Right forelimb (tissue), 1 donor: ENCODE data around the gene MTCL1.

Source experiments
- DNase-seq: peaks from one replicate; pipeline ENCODE4 v3.0.0-alpha.2; 2018

MTCL1 gene

DNA sequence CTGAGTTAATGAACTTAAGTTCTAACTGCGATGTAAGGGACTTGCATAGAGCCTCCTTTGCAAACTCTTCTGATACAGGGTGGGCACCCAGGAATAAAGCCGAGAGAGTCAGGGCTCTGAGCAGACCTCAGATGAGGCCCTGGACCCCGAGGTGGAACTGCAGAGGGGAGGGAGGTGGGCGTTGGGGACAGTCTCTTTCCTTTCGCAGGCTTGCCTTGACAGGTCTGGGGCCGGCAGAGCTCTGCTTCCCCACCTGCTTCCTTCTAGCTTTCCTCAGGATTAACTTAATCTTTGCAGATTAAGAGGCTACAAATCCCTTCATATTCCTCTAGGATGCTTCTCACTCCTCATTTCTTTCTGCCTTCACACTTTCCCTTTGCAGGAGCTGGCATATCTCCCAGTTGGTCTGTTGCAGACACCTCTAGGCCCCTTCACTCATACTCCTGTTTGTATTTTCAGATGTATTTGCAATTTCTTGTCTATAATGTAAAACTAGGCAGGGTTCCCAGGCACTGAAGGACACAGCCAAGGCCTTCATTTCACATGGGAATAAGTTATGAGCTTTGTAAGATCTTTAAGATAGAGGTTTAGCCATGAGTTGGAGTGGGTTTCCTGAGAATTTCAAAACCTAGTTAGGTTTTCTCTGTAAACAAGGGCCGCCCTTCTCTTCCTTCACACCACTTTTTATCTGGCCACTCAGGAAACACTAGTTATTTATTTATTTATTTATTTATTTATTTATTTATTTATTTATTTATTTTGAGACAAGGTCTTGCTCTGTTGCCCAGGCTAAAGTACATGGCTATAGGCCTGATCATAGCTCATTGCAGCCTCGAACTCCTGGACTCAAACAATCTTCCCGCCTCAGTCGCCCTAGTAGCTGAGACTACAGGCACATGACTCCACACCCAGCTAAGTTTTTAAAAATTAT is 70.9 kb downstream of the MTCL1 start:
- no peak for DNase-seq

DNA sequence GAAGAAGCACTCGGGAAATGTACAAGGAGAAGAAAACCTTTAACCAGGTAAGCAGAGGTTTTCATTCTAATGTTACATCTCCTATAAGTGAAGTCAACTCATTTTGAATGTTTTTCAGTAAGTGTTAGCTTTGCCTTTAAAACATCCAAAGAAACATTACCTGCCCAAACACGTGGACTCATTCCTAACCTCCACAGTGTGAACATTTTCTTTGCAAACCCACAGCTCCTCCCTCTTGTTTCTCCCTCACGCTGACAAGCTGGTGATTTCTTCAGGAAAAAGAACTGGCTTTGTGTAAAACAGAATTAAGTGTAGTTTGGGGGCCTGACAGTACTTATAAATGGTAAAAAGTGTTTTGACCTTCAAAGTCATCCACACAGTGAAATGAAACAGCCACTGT is 72.5 kb downstream of the MTCL1 start:
- no peak for DNase-seq

DNA sequence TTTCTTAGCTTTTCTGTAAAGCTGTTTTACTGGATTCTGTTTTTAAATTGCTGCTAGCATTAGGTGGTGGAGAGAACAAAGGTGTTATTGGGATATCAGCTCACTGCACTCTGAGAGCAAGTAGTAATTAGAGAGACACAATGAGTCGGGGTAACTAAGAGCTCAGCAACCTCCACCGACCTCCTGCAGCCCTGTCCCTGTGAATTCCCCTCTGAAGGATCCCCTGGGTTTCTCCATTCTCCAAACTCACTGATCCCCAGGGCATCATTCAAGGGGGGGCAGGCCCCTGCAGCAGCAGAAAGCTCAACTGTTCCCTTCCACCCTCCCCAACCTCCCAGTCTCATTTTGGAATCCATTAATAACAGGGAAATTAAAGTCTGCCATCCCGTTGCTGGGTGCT is 73.0 kb downstream of the MTCL1 start:
- DNase-seq = no peak

DNA sequence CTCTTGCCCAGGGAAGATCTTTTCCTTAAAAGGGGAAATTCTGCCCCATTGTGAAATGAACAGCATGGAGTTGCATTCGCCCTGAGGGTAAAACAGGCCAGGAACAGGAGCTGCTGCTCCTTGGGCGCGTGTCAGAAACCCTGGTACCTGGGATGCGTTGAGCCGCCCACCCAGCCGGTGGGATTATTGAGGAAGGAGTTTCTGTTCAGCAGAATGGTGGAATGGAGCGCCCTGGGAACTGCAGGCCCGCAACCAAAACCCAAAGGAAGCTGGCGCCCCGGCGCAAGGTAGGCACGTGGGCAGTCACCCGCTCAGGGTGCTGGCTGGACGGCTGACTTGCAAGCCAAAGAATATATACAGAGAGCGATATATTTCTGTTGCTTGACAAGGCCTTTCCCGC is 73.5 kb downstream of the MTCL1 start:
- no peak for DNase-seq

DNA sequence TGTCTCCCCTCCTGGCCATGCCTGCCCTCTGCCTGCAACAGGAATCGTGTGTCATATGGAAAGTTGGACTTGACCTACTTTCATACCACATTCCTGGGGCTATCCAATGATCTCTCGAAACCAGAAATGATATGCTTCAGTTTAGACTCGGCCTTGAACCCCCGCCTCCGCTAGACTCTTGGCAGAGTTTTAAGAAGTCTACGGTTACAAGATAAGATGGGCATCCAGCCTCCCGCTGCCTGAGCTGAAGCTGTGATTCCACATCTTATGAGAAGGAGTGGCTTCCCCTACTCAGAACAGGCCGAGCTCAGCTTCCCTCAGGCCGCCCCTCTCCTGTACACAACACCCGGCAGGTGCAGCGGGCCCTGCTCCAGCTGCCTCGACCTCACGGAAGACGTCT is 73.9 kb downstream of the MTCL1 start:
- no peak for DNase-seq

DNA sequence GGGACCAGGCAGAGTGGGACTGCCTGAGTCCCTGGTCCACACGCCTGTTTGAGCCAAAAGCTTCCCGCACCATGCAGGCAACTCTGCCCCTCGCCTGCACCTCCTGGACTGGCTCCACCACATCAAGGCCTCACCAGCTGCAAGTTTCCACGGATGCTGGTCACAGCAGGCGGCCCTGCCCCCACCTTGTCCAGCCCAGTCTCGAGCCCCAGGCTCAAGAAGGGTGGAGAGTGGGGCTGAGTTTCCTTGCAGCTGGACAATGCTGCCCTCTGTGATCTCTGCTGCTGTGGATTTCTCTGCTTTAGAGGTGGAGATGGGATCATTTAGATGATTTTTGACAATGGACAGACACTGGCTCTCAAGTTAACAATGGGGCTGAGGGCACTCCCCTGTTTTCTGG is 74.9 kb downstream of the MTCL1 start:
- DNase-seq = no peak

DNA sequence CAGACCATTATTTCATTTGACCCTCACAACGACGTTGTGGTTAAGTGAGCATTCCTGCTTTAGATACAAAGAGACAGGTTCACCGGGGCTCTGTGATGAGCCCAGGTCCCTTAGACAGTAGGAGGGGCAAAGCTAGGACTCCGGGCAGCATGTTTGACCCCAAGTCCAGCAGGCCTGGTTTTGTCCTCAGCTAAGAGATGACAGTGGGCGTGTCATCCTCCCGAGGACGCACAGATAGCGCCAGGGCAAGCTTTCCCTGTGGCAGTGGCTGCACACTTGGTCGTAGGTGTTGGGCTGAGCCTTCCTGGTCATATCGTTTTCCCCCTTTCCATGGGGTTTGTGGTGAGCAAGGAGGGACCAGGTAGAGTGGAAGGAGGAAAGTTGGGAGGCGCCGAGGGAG is 76.3 kb downstream of the MTCL1 start:
- DNase-seq = no peak

DNA sequence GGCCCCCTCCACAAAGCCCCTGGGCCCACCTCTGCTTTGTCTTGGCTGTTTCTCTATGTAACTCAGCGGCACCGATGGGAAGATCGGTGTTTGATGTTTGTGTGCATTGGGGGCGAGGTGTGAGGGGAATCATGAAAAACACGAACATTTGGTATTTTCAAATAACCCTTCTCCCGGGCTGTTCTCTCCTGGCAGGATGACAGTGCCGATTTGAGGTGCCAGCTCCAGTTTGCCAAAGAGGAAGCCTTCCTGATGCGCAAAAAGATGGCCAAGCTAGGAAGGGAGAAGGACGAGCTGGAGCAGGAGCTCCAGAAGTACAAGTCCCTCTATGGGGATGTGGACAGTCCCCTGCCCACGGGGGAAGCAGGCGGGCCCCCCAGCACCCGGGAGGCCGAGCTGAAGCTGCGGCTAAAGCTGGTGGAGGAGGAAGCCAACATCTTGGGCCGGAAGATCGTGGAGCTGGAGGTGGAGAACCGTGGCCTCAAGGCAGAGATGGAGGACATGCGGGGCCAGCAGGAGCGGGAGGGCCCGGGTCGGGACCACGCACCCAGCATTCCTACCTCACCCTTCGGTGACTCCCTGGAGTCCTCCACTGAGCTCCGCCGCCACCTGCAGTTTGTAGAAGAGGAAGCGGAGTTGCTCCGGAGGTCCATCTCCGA is 78.1 kb downstream of the MTCL1 start:
- no peak for DNase-seq

DNA sequence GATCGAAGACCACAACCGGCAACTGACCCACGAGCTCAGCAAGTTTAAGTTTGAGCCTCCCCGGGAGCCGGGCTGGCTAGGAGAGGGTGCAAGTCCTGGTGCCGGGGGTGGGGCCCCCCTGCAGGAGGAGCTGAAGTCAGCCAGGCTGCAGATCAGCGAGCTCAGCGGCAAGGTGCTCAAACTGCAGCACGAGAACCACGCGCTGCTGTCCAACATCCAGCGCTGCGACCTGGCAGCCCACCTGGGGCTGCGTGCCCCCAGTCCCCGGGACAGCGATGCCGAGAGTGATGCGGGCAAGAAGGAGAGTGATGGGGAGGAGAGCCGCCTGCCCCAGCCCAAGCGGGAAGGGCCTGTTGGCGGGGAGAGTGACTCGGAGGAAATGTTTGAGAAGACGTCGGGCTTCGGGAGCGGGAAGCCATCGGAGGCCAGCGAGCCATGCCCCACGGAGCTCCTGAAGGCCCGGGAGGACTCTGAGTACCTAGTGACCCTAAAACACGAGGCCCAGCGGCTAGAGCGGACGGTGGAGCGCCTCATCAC is 78.7 kb downstream of the MTCL1 start:
- DNase-seq = no peak

DNA sequence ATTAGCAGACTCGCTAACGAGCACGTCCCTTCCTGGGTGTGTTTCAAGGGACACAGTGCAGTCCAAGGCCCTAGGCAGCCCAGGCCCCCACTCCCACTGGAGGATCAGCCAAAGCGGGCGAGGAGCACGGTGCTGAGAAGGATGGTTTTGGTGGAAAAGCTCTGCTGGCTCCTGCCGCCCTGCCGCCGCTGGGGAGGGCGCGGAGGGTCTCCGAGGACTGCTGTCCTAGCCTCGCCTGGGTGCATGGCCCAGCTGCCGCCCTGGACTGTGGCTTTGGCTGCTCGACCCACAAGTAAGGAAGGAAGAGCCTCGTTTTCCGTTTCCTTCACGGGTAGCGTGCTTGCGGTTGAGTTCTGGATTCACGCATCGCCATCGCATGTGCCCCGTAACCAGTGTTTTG is 79.9 kb downstream of the MTCL1 start:
- no peak for DNase-seq

DNA sequence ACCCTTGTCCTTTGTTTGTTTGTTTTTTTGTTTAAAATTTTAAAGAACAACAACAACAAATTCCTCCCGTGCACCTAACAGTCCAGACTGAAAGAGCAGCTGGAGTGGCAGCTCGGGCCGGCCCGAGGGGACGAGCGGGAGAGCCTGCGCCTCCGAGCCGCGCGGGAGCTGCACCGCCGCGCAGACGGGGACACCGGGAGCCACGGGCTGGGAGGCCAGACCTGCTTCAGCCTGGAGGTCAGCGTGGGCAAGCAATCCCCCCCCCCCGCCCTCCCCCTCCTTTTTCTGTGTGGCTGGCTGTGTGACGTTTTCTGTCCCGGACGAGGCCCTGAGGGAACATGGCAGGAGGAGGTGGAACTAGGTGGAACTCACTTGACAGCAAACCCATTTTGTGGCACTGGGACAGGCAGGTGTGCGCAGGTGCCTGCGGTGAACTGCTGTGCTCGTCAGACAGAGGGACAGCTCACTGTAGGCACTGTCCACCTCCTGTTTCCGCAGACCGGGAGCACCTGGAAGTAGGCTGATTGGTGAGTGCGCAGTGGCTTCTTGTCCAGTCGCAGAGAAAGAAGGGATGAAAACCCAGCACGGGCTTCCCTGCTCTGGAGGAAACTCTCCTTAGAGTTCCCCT is 80.6 kb downstream of the MTCL1 start:
- DNase-seq = no peak

DNA sequence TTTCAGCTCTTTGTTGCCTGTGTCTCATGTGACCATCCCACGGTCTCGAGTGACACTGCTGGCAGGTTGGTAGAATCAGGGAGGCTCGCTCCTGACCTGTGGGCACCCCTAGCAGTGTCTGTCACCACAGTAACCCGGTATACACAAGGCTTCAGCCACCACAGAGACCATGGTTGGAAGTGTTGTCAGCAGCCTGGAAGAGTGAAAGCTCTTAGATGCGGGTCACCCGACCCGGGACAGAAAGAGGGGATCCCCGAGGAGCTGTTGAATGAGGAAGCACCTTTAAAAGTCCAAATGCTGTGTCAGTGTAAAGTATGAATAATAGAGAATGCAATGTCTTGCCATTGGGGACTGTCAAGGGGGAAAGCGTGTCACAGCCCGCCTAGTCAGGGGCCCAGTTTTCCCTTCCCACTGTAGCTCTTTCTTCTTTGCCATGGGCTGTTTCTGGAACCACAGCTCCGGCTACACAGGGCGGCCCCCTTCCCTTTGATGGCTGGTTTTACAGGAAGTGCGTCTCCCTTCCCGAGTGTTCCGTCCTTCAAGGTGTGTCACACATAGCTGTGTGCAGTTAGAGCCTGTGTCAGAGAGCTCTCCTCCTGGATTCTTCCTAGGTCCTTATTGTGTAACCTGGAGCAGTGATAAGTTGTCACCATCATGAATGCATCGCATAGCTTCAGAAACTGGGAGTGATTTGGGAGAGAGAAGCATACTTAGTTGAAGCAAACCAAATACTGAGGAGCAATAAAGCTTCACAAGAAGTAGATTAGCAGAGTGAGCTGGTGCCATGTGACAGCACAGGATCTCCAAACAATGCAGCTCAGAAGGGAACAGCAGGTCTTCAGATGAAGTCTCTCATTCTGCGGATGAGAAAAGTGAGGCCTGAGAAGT is 81.4 kb downstream of the MTCL1 start:
- no peak for DNase-seq

DNA sequence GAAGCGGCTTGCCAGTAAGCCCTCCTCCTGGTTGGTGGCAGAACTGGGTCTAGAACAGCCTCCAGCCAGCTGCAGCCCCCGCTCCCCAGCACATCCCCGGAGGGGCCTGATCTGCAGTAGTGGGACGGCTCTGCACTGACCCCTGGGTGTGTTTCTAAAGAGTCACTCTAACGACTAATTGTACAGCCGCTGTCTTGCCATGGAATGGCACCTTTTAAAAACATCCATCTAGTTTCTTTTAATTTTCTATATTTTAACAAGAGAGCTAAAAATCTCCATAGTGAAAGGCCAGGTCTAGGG is 82.0 kb downstream of the MTCL1 start:
- no peak for DNase-seq

DNA sequence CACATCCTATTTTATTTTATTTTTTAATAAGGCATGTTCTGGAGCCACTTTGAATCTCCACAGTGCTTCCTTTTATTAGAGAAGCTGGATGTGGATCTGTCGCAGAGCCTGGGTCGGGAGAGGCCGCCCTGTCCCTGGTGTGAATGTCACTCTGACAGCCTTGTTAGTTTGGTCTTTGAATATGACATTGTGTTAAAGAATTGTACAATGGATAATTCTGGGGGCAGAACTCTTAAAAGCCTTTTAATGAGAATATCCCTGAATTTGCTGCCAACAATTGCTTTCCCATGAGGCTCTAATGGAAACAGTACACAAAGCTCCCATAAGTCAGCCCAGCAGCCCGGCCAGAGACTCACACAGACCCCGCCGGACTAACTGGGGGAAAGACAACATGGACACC is 82.4 kb downstream of the MTCL1 start:
- no peak for DNase-seq

DNA sequence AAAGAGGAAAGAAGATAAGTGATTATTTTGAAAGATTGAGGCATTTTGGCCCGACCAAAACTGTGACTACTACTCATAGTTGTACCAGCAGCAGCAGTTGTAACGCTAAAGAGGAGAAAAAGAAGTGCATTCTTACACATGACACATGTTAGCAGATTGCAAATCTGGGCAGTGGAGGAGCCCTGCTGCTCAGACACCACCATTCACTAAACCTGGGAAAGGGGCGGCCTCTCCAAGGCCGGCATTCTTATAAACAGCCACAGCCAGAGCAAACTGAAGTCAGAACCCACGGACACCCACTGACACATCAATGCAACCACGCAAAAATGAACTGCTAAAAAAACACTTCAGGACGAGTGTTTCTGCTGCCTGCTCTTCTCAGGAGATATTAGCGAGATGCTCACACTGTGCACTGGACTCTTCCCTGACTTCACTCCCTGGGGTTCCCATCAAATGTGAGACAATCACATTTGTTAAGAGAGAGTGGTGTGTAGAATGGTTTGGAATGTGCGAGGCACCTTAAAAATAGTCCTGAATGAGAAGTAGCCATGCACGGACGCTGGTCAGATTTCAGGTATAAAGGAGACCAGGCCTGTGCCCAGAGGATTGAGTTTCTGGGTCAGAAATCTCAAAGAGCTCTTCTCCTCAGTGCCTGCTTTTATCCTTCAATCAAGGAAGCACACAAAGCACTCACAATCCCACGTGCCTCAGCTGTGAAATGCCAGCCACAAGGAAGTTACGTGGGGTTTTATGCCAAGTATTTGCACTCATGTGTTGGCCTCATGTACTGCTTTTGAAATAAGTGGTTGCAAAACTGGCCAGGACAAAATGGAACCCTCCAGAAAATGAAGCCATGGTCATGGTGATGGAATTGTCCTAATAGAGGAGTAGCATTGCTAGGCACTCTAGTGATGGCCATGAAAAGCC is 83.4 kb downstream of the MTCL1 start:
- DNase-seq = no peak

DNA sequence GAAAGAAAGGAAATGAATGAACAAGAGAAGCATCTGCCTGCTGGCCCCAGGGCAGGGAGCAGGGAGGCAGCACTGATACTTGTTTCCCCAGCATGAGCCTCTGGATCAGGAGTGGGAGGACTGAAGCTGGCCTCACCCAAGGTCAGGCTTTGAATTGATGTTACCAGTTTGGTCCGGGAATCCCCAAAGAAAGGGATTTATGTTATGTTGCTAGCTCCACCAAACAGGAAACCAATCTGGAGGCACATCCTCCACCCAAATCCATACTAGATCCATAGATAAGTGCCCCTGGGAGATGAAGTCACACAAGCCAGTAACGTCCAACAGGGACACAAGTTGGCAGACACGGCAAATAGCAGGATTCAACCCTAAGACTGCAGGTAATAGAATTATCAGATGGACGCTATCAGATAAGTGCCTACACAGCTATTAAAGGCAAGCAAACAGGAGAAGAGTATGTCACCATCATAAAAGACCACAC is 85.9 kb downstream of the MTCL1 start:
- DNase-seq = no peak

DNA sequence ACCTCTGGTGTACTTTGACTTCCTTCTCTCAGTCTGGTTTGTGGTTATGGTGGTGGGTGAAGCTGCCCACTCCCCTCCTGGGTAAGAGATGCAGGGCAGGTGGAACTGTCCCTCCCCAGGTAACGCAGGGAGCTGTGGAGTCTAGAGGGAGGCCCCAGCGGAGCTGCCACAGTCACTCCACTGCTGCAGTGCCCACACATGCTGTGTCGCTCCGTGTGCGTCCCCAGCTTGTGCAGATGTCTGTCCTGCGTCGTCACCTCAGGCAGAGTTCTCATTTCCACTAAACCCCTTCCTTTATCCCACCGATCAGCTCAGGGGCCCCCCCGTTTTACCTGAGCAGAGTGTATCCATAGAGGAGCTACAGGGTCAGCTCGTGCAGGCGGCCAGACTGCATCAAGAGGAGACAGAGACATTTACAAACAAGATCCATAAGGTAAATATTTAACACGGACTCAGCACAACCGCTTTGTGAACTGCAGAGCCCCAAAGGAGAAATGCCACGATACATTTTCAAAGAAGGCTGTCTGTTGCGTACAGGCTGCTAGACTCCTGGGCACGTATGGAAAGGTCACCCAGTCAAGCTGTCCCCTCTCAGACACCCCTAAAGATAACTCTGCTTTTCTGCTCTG is 87.4 kb downstream of the MTCL1 start:
- DNase-seq = no peak

DNA sequence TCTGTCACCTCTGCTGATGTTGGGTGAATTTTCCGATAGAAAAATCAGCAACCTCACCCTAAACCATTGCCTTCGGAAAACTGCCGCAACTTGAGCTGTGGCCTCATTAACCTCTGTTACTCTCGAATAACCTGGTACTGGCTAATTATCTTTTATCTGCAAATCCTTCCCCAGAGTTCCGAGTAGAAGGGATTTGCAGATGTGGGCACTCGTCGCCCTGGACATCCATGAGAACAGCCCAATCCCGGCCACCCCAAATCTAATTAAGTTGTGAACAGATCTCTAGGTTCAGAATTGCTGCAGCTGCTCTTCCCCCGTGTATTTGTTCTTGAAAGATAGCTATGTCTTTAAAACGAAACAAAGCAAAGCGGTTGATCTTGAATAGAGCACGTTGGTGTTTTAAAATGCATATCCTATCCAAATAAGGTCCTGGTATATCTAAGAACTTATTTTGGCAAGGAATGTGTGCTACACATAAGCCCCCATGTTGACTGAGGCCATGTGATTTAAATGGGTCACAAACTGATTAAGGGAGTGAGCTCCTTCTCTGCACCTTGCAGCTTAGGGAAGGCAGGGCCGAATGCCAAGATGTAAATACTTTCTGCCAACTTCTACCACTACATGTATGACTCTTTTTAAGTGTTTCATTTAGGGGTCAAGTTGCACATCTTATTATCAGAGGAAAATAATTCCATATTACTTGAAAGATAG is 88.2 kb downstream of the MTCL1 start:
- DNase-seq = no peak

DNA sequence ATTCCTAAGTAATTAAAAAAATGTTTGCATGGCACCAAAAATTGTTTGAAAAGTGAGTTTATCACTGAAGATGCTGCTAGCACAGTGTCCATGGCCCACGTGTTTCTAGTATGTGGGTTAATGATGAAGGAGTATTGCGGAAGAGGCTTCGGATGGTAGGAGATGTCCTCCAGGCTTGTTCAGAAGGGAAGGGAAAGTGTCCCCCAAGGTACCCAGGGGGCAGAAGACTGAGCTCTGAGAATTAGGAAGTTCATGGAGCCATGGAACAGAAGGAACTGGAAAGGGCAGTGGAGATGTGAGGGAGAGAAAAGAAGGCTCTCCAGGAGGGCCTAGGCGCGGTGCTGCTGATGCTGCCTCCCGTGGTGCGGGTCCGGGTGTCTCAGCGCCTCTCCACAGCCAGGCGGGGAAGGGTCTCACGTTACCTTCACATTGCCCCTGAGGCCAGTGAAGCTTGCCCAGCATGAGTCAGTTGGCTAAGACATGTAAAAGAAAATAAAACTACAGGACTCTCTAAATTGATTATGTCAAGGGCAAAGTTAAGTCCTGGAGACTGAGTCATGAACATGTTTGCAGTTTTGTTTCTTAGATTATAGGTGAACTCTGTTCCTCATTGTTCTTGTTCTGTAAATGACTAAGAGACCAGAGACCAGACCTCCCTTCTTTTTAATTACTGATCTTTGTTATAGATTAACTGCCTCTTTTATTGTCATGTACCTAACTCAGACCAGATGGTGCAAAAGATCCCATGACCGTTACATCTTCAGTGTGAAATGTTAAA is 89.0 kb downstream of the MTCL1 start:
- DNase-seq = no peak

DNA sequence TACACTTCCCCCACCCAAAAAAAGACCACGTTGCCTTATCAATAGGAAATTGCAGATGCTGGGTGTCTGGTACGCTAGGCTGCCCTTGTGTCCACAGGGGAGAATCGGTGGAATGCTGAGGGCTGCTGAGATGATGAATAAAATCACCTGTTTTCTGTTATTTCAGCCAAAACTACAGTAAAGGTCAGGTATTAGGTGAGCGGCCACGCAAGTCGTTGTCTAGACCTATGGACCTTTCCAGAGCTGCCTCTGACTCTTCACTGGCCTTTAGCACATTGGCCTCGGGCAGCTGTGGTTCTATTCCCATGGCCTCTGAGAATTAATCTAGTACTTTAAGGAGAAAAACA is 89.6 kb downstream of the MTCL1 start:
- no peak for DNase-seq
